ENCODE results near the gene DCTN5.
A peak's percentile ranks its signal among the peaks of the same experiment; 100 is the strongest.

Gene DCTN5

GRCh38 chr16:23663918-23664317 lies 22.7 kb downstream of the DCTN5 start:
- no peak for DNase-seq (ENCODE audit: low spot score)

GRCh38 chr16:23666571-23667354 lies 25.5 kb downstream of the DCTN5 start:
- DNase-seq (ENCODE audit: low spot score) = no peak

- no peak for DNase-seq (ENCODE audit: low spot score)
Observed at GRCh38 chr16:23667355-23667659, 26.0 kb downstream of the DCTN5 start.

DNA sequence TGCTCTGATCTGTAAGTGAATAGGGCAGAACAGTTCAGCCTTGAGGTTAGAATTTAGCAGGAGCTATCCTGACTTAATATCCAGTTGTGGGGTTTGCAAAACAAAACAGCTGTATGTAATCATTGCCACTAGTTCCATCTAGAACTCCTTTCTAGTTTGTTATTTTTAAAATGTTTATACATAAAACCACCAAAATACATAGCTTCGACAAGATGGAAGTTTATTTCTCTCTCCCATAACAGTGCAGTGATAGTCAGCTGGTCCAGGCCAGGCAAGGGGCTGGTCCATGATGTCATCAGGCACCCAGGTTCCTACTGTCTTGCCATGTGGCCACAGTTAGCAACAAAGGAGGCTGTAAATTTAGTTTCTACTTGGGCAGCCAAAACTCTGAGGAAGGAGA lies 27.0 kb downstream of the DCTN5 start:
- DNase-seq (ENCODE audit: low spot score) = no peak

DNA sequence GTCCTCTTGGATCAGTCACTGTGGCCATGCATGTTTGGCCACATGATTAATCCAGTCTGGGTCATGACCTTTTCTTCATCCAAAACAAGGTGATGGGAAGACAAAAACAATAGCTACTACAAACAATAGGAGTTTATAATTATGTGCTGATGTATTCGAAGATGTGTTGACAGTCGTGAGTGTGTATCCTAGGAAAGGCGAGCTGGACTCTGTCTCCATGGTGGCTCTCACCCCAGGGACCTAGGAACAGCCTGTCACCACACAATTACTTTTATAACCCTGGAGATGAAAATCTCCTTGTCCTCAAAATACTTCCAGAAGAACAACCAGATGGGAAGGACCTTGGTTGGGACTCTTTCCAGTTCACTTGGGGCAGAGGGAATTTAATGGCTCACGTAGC lies 27.6 kb downstream of the DCTN5 start:
- DNase-seq (ENCODE audit: low spot score) = no peak

DNA sequence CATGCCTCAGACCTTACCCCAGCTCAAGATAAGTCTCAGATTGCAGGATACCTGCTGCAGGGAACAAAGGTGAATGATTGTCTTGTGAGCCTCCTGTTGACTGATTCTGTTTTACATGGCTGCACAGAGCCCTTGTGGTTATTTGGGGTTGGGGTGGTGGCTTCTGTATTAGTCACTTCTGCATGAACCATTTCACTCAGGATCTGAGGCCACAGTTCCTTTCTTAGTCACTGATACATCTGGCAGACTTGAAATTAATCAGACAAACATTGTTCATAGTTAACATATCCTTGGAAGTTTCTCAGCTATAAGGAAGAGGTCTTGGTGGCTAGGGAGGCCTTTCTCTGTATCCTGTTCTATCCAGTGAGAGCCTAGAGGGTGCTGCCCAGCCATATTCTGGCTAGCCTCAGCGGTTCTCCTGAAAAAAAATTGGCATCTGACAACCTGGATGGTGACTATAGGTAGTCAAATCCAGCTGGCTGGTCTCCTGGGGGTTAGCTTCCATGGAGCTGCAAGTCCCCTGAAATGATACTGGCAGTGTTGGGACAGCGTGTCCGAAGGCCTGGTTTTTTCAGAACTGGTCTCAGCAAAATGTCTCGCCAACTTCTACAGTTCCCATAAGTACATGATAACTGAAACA lies 29.0 kb downstream of the DCTN5 start:
- DNase-seq (ENCODE audit: low spot score) = peak; percentile 80

DNA sequence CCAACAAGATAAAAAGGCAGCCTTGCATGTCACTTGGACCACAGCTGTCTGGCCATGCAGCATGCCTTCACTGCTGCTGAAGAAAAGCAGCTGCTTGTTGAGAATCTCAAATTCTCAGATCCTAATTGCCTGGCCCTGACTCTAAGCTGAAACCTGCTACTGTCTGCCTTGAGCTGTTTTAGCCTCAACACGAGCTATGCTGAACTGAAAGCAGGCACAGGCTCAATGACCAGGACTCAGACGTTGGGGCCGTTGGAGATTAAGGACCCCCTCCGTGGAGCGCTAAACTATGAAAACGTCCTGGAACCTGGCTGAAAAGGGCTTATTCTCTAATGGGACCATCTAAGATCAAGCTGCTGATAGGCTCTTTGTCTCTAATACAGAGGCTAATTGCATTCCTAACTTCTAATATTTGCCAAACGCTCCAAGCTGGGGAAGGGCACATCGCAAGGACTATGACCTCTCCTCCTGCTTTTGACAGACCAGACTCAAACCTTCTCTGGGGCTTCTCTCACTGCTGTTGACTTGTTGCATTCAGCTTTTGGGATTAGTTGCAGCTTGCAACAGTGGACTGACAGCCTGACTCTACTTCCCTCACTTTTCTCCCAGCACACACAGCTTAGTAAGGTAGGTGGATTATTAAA lies 32.8 kb downstream of the DCTN5 start:
- no peak for DNase-seq (ENCODE audit: low spot score)

- DNase-seq (ENCODE audit: low spot score) = no peak
Observed at GRCh38 chr16:23676924-23677480, 35.7 kb downstream of the DCTN5 start.

GRCh38 chr16:23678430-23679273 lies 37.4 kb downstream of the DCTN5 start, which contains the start of gene PLK1:
Gene PLK1, plus strand, starts transcription at chr16:23678889. Its CDS starts 44 bp downstream, at chr16:23678933.
- DNase-seq (ENCODE audit: low spot score) = peak; percentile 95

DNA sequence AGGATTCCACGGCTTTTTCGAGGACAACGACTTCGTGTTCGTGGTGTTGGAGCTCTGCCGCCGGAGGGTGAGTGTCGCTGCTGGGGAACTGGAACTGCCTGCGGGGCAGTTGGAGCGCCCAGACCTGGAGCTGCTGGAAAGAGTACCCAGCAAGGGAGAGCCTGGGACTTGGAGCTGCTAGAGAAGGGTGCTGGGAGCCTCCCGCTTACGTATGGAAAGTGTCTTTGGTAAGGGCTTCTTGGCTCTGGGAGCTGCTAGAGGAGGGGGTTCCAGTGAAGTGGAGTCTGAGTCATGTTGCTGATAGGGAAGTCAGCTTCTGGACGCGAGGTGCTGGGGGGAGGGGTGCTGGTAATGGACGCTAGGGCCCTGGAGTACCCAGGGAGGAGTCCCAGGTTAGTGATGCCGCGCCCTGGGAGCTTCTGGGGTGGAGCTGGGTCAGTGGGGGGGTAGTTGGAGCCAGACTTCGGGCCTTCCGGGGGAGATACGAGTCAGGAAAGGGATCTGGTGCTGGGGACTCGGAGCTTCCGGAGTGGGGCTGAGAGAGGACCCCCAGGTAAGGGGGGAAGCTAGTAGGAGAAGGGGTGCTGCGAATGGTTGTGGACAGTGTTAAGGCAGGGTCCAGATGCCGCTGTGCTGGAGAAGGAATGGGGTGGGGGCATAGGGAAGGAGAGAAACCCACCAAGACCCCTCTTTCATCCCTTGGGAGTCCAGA lies 38.2 kb downstream of the DCTN5 start:
- DNase-seq (ENCODE audit: low spot score) = peak; percentile 33

DNA sequence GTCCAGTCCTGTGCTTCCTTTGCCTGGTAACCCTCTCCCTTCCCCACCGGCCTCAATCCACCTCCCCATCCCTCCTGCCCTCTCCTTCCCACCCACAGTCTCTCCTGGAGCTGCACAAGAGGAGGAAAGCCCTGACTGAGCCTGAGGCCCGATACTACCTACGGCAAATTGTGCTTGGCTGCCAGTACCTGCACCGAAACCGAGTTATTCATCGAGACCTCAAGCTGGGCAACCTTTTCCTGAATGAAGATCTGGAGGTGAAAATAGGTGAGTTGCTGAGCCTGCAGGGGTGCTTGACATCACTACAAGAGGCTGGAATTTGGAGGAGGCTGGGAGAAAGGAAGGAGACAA lies 38.7 kb downstream of the DCTN5 start:
- DNase-seq (ENCODE audit: low spot score) = no peak

DNA sequence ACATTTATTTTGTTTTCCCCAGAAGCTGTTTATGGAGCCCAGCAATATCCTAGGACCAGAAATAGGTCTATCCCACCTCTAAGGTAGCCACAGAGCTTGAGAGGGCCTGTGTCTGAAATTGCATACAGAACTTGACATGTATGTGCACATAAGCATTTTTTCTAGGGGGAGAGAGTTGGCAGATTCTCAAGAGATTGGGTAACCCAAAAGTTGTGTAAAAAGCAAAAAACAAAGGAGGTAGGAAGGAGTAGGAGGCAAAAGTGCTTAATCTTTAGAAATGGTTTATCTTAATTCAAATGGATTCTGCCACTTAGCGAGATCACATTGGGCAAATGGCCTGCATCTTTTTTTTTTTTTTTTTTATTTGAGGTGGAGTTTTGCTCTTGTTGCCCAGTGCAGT lies 40.9 kb downstream of the DCTN5 start:
- DNase-seq (ENCODE audit: low spot score) = no peak

- DNase-seq (ENCODE audit: low spot score) = no peak
Observed at GRCh38 chr16:23683487-23683886, 42.2 kb downstream of the DCTN5 start.

DNA sequence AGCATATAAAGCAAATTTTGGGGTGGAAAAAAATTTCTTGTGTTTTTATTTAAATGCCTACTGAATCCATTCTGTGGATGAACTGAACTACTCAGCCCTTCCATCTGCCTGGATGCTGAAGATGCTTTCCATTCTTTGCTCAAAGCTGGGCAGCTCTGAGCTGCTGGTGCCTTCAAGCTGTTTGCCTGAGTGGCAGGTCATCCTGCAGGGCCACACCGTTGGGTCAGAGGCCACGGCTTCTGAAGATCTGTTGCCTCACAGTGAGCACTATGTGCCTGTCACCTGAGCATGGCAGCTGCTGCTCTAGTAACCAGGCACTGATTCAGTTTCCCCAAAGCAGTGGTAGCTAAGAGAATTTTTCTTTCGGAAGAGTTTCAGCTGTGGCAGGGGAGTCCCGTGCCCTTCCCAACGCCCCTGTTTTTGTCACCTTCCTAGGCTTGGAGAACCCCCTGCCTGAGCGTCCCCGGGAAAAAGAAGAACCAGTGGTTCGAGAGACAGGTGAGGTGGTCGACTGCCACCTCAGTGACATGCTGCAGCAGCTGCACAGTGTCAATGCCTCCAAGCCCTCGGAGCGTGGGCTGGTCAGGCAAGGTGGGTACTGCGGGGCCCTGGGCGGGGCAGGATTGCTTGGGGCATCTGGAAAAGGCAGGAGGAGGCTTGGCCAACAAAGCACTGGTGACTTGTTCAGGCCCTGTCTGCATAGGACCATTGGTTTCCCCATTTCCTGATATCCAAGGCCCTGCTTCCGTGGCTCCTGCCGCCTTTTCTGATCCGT lies 46.0 kb downstream of the DCTN5 start:
- DNase-seq (ENCODE audit: low spot score) = no peak

GRCh38 chr16:23689442-23690187 lies 48.3 kb downstream of the DCTN5 start:
- no peak for DNase-seq (ENCODE audit: low spot score)

- DNase-seq (ENCODE audit: low spot score) = no peak
Observed at GRCh38 chr16:23690771-23691482, 49.7 kb downstream of the DCTN5 start.

DNA sequence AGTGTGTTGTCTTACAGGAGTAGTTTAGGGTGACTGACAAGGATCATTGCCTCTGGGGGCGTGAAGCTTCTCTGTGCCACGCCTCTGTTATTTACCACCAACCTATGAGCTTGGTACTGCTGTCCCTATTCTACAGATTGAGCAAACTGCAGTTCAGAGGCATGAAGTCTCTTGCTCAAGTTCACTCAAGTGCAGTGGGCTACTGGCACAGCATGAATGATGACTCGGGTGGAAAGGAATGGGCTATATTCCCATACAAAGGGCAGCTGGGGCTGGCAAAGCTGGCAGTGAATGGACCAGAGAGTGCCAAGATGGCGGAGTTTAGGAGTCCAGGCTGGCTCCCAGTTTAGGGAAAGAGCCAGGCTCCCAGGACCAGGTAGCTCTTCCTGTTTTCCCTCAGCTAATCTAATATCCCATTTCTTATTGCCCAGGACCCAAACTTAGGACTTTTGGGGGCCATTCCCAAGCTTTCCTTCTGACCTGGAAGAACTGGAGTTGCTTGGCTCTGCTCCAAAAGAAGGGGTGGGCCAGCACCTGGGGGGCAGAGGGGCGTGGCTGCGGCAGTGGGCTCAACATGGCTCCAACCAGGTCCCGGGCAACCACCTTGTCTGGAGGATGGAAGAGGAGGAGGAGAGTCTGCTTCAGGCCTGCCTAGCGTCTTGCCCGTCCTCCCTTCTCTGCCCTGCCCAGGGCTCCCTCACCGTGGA lies 50.4 kb downstream of the DCTN5 start:
- DNase-seq (ENCODE audit: low spot score) = peak; percentile 24

- DNase-seq (ENCODE audit: low spot score) = no peak
Observed at GRCh38 chr16:23692190-23692837, 51.0 kb downstream of the DCTN5 start.

Data from GM03348 (cell line).